Kidney (tissue), 14 donors: Measurements from ENCODE around the gene FHIP1A. TPM values are rescaled to one million over a fixed set of nuclear protein-coding genes. Genes with fewer than 3 reads are reported as not detected.

Source experiments
- DNase-seq, 5 donors: peaks; one replicate each; pipeline ENCODE4 v3.0.0-alpha.2; 2013 to 2020
- FAIRE-seq: peaks from 2 replicates; lab custom pipeline; 2012; peaks lifted over from hg19 to GRCh38; lab: Jason Lieb, UNC
- H3K27ac ChIP-seq, 2 donors: one replicate each; pipeline ENCODE4 v1.7.0; 2013; ENCODE audit warnings: low read depth in 2 of 2, low read length in 2 of 2, inconsistent platforms in 1 of 2
- H3K27me3 ChIP-seq: one replicate; pipeline ENCODE4 v1.7.1; 2013; ENCODE audit warnings: low read length, inconsistent platforms; ENCODE audit not compliant: control insufficient read depth, insufficient read depth
- H3K36me3 ChIP-seq, 3 donors: one replicate each; pipeline versions ENCODE4 v1.7.0 to v1.7.1; 2013; ENCODE audit warnings: low read length in 3 of 3, control low read depth in 1 of 3, inconsistent platforms in 1 of 3; ENCODE audit not compliant: insufficient read depth in 3 of 3, control insufficient read depth in 2 of 3
- H3K4me1 ChIP-seq, 3 donors: one replicate each; pipeline versions ENCODE4 v1.7.0 to v1.7.1; 2013; ENCODE audit warnings: low read length in 3 of 3, inconsistent platforms in 1 of 3, low read depth in 1 of 3; ENCODE audit not compliant: control insufficient read depth in 2 of 3, insufficient read depth in 2 of 3
- H3K4me3 ChIP-seq, 3 donors: one replicate each; pipeline versions ENCODE4 v1.7.0 to v1.8.1; 2013; ENCODE audit warnings: low read length in 3 of 3, control low read depth in 1 of 3, inconsistent platforms in 1 of 3
- H3K9ac ChIP-seq, 3 donors: one replicate each; pipeline versions ENCODE4 v1.7.0 to v1.7.1; 2013; ENCODE audit warnings: low read length in 3 of 3, control low read depth in 1 of 3, inconsistent platforms in 1 of 3
- H3K9me3 ChIP-seq, 3 donors: one replicate each; pipeline versions ENCODE4 v1.7.0 to v1.7.1; 2013; ENCODE audit warnings: low read length in 3 of 3, control low read depth in 1 of 3, inconsistent platforms in 1 of 3; ENCODE audit not compliant: control insufficient read depth in 2 of 3, insufficient read depth in 1 of 3
- CTCF ChIP-seq: IDR thresholded peaks from 3 replicates; pipeline ENCODE4 v1.5.1; 2012; ENCODE audit warnings: mild to moderate bottlenecking, moderate library complexity, borderline replicate concordance; ENCODE audit not compliant: insufficient read depth; ENCODE audit errors: extremely low read depth
- intact Hi-C: fragments of 100-400 bp; cut with DNase I; formaldehyde crosslinking; loops from one replicate; pipeline ENCODE4 v1.11.1; 2022
- polyA plus RNA-seq: library from polyadenylated mRNA; stranded (reverse); fragments of 350-450 nt; fragmentation: Illumina TruSeq; extraction: RNeasy Lipid Tissue Mini Kit (QIAGEN cat#74804); gene quantifications from one replicate; pipeline ENCODE4 v1.2.3, GENCODE V29; 2014; ENCODE audit warnings: low read depth, low replicate concordance; ENCODE audit not compliant: insufficient read depth
- total RNA-seq: library from RNA; stranded (reverse); fragmentation: NEBNext Ultra II Directional; extraction: Animal tissue kit (Norgen Biotek cat#: 25700); gene quantifications from one replicate; pipeline ENCODE4 v1.2.1, GENCODE V29; 2021
- donor health status: control.
- donor health status: control.
- donor health status: control.
- donor health status: control.
- donor health status: control.
- donor health status: DM: yes; HTN: yes; CAD: no.
- donor health status: Normal renal cell carcinoma (clear cell type).

FHIP1A gene
- total and polyA plus RNA-seq, 2 donors from 2014 or later = 0.80 to 16.5 TPM

- no peak overlapping the region for H3K9ac ChIP-seq
- no peak for FAIRE-seq
- no peaks in the 10 kb centered on the region for H3K27me3 ChIP-seq
- H3K4me3 ChIP-seq = no peak overlapping the region
- H3K4me1 ChIP-seq = peaks cover 0 to 5% (median 4%) of the 10 kb centered on the region in 3 donors
- intact Hi-C loops = no loop called here
- H3K9me3 ChIP-seq = no peaks in the 10 kb centered on the region
- no peaks in the 10 kb centered on the region for H3K36me3 ChIP-seq
- no peak for TF ChIP-seq CTCF
- DNase-seq = no peak
- no peak overlapping the region for H3K27ac ChIP-seq
Observed at GRCh38 chr4:151407018-151407417, 2.0 kb upstream of the FHIP1A start.

GRCh38 chr4:151407466-151408379 is 1.3 kb upstream of the FHIP1A start:
- H3K4me3 ChIP-seq = peak overlapping the region; percentile 71 to 85 (median 76)
- intact Hi-C loops = no loop called here
- FAIRE-seq (no peak), DNase-seq (peak; percentile 49 to 76 (median 63))
- peak; percentile 43 for TF ChIP-seq CTCF
- peak overlapping the region; percentile 40 to 61 for H3K27ac ChIP-seq
- H3K27me3 ChIP-seq = no peaks in the 10 kb centered on the region
- peak overlapping the region in 2 of 3 donors; percentile 66 to 81 for H3K9ac ChIP-seq
- H3K36me3 ChIP-seq = no peaks in the 10 kb centered on the region
- peaks cover 0 to 5% (median 4%) of the 10 kb centered on the region in 3 donors for H3K4me1 ChIP-seq
- no peaks in the 10 kb centered on the region for H3K9me3 ChIP-seq

GRCh38 chr4:151408380-151408629 is 671 bp upstream of the FHIP1A start:
- DNase-seq = no peak
- no peaks in the 10 kb centered on the region for H3K9me3 ChIP-seq

More at GRCh38 chr4:151408380-151408629, 671 bp upstream of the FHIP1A start:
- no peak for TF ChIP-seq CTCF
- intact Hi-C loops = no loop called here
- no peak for FAIRE-seq
- H3K36me3 ChIP-seq = no peaks in the 10 kb centered on the region
- peak overlapping the region; percentile 51 to 81 (median 66) for H3K9ac ChIP-seq
- peak overlapping the region; percentile 71 to 85 (median 76) for H3K4me3 ChIP-seq
- H3K27me3 ChIP-seq = no peaks in the 10 kb centered on the region
- peaks cover 0 to 5% (median 4%) of the 10 kb centered on the region in 3 donors for H3K4me1 ChIP-seq
- H3K27ac ChIP-seq = peak overlapping the region; percentile 40 to 61
